ENCODE data around the gene HLCS. TPM values are rescaled to one million over a fixed set of nuclear protein-coding genes. Genes with fewer than 3 reads are reported as not detected.

Gene HLCS
- total and polyA plus RNA-seq, 2 experiments from 2014 or later: 10.6 to 30.4 TPM

DNA sequence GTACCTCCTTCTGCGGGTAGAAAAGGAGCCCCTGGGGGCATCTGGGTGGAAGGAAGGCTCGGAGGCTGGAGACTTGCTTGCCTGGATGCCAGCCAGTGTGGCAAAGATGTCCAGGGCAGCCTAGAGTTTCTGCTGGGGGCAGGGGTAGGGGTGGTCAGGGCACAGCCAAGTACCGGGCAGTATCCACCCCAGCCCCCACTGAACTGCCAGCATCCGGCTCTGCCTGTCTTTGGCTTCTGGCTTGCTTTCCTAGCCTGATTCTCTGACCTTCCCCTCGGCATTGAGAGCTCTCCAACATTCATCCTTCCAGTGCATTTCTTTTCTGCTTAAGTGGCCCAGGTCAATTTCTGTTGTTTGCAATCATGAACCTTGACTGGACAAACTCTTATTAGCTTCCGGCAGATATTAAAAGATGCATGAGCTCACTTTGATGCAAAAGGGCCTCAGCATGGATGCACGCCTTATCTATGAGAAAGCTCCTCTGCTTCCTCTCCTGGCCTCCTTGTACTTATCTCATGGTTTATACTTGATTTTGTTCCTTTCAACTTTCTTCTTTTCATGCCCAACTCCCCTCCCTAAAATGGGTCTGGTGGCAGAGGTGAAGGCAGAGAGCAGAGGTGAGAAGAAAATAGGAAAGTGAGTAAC is 116.9 kb downstream of the HLCS start:
- Histone ChIP-seq H3K9me2 (replicated peaks; ENCODE audit: insufficient read depth) (no peaks in the 10 kb centered on the region), H3K4me1 (ENCODE audit: insufficient read depth) (no peaks in the 10 kb centered on the region), H3K4me2 (no peak overlapping the region), H3K36me3 (replicated peaks; ENCODE audit: insufficient read depth, low read depth) (no peaks in the 10 kb centered on the region), H3K27me3 (no peaks in the 10 kb centered on the region), H3K79me2 (no peaks in the 10 kb centered on the region), H3K9me3 (ENCODE audit: low read depth) (no peaks in the 10 kb centered on the region), H3K27ac (no peak overlapping the region), H3K4me3 (no peak overlapping the region), H2AFZ (no peak overlapping the region), H4K20me1 (ENCODE audit: insufficient read depth, poor library complexity, severe bottlenecking) (no peaks in the 10 kb centered on the region)
- TF ChIP-seq, protein P1, sequence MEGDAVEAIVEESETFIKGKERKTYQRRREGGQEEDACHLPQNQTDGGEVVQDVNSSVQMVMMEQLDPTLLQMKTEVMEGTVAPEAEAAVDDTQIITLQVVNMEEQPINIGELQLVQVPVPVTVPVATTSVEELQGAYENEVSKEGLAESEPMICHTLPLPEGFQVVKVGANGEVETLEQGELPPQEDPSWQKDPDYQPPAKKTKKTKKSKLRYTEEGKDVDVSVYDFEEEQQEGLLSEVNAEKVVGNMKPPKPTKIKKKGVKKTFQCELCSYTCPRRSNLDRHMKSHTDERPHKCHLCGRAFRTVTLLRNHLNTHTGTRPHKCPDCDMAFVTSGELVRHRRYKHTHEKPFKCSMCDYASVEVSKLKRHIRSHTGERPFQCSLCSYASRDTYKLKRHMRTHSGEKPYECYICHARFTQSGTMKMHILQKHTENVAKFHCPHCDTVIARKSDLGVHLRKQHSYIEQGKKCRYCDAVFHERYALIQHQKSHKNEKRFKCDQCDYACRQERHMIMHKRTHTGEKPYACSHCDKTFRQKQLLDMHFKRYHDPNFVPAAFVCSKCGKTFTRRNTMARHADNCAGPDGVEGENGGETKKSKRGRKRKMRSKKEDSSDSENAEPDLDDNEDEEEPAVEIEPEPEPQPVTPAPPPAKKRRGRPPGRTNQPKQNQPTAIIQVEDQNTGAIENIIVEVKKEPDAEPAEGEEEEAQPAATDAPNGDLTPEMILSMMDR (IDR thresholded peaks at IDR 0.05; ENCODE audit: poor library complexity): no peak
- WGBS (ENCODE audit: low lambda C conversion rate, missing lambda C conversion rate): 75% methylated on average over 7 of the region's 7 CpGs
- no peak for DNase-seq (ENCODE audit: low spot score)

DNA sequence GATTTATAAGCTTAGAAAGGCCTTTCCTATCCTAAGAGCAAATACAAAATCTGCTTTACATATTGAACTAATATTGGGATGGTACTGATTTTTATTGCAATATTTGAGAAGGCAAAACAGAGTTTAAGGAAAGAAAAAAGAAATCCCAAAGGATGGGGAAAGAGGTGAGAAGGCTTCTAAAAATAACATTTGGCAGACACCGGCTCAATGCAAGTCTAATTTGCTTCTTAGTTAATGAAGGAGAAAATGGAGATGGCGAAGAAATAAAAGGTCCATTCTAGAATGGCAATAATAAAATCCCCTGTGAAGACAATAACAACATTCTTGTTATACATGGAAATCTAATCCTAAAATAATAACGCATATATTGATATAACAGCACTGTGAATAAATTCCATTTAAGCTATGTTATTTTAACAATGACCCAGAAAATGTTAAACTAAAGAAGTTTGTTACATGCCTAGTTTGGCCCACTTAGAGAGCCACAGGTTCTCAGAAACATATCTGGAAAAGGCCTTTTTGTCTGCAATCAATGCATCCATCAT is 117.7 kb downstream of the HLCS start:
- Histone ChIP-seq H3K4me1 (ENCODE audit: insufficient read depth) (no peaks in the 10 kb centered on the region), H3K36me3 (replicated peaks; ENCODE audit: insufficient read depth, low read depth) (no peaks in the 10 kb centered on the region), H3K9me3 (ENCODE audit: low read depth) (no peaks in the 10 kb centered on the region), H3K79me2 (no peaks in the 10 kb centered on the region), H2AFZ (no peak overlapping the region), H3K27me3 (no peaks in the 10 kb centered on the region), H3K9me2 (replicated peaks; ENCODE audit: insufficient read depth) (no peaks in the 10 kb centered on the region), H4K20me1 (ENCODE audit: insufficient read depth, poor library complexity, severe bottlenecking) (no peaks in the 10 kb centered on the region), H3K4me3 (no peak overlapping the region), H3K27ac (no peak overlapping the region), H3K4me2 (no peak overlapping the region)
- TF ChIP-seq EZH2 (IDR thresholded peaks at IDR 0.05; ENCODE audit: borderline replicate concordance) (no peak), EZH2phosphoT487 (IDR thresholded peaks at IDR 0.05; ENCODE audit: low read depth, severe bottlenecking, unreplicated experiment) (no peak)
- TF ChIP-seq, protein P1 (IDR thresholded peaks at IDR 0.05; ENCODE audit: poor library complexity): no peak
- no peak for DNase-seq (ENCODE audit: low spot score)
- 97% methylated on average over 3 of the region's 3 CpGs for WGBS (ENCODE audit: low lambda C conversion rate, missing lambda C conversion rate)

DNA sequence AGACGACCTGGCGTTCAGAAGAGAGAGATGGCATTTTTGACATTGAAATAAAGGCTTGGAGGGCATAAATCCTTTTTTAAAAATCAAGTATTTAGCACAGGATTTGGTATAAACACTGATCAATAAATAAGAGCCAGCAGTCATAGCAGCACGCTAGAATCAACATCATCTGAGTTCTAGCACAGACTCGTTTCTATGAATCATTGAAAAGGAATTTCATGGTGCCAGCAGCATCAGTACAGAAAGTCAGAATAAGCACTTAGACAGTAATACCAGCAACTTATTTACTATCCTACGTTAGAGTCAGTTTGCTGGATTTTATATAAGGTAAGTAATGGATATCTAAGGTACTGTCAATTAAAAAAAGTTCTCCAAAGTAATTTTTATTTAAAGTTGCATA is 119.3 kb downstream of the HLCS start:
- no peaks in the 10 kb centered on the region for H3K36me3 ChIP-seq (replicated peaks; ENCODE audit: insufficient read depth, low read depth)
- H2AFZ ChIP-seq: no peak overlapping the region
- H3K27ac ChIP-seq: peak overlapping the region; percentile 5
- no peaks in the 10 kb centered on the region for H3K4me1 ChIP-seq (ENCODE audit: insufficient read depth)
- no peak overlapping the region for H3K4me3 ChIP-seq
- H3K9me2 ChIP-seq (replicated peaks; ENCODE audit: insufficient read depth): no peaks in the 10 kb centered on the region
- H3K79me2 ChIP-seq: no peaks in the 10 kb centered on the region
- peak; percentile 55 for DNase-seq (ENCODE audit: low spot score)
- TF ChIP-seq EZH2 (IDR thresholded peaks at IDR 0.05; ENCODE audit: borderline replicate concordance) (no peak), EZH2phosphoT487 (IDR thresholded peaks at IDR 0.05; ENCODE audit: low read depth, severe bottlenecking, unreplicated experiment) (no peak)
- TF ChIP-seq, protein P1 (IDR thresholded peaks at IDR 0.05; ENCODE audit: poor library complexity): no peak
- H3K4me2 ChIP-seq: peak overlapping the region; percentile 16
- no peaks in the 10 kb centered on the region for H3K9me3 ChIP-seq (ENCODE audit: low read depth)
- 34% methylated on average over 5 of the region's 5 CpGs for WGBS (ENCODE audit: low lambda C conversion rate, missing lambda C conversion rate)
- no peaks in the 10 kb centered on the region for H3K27me3 ChIP-seq
- H4K20me1 ChIP-seq (ENCODE audit: insufficient read depth, poor library complexity, severe bottlenecking): no peaks in the 10 kb centered on the region
